Osteocyte (in vitro differentiated cells): ENCODE results near the gene B4GALNT3. TPM values are rescaled to one million over a fixed set of nuclear protein-coding genes. Genes with fewer than 3 reads are reported as not detected.

ENCODE experiments used
- DNase-seq: peaks from one replicate; pipeline ENCODE4 v3.0.0; 2021; ENCODE audit warnings: mixed read lengths; ENCODE audit not compliant: unreplicated experiment; ENCODE audit errors: extremely low spot score
- H3K27ac Mint-ChIP-seq: one replicate; pipeline ENCODE4 v1.8.0; 2021; ENCODE audit warnings: mild to moderate bottlenecking, mixed read lengths; ENCODE audit not compliant: unreplicated experiment
- H3K27me3 Mint-ChIP-seq: one replicate; pipeline ENCODE4 v1.8.0; 2021; ENCODE audit warnings: mixed read lengths; ENCODE audit not compliant: unreplicated experiment
- H3K36me3 Mint-ChIP-seq: one replicate; pipeline ENCODE4 v1.8.0; 2021; ENCODE audit warnings: mixed read lengths; ENCODE audit not compliant: unreplicated experiment
- H3K4me1 Mint-ChIP-seq: one replicate; pipeline ENCODE4 v1.8.0; 2021; ENCODE audit warnings: mixed read lengths; ENCODE audit not compliant: unreplicated experiment
- H3K4me3 Mint-ChIP-seq: one replicate; pipeline ENCODE4 v1.8.0; 2021; ENCODE audit warnings: mild to moderate bottlenecking, moderate library complexity, mixed read lengths; ENCODE audit not compliant: unreplicated experiment
- H3K9me3 Mint-ChIP-seq: one replicate; pipeline ENCODE4 v1.8.0; 2021; ENCODE audit warnings: mixed read lengths; ENCODE audit not compliant: unreplicated experiment
- total RNA-seq: library from RNA; stranded (reverse); gene quantifications from 2 replicates; pipeline ENCODE4 v1.2.1, GENCODE V29; 2021
- TF ChIP-seq, protein P1 (sequence below): fragments of 200-600 bp; sonication (generic); IDR thresholded peaks from 2 replicates; pipeline ENCODE4 v1.5.0; 2021; ENCODE audit warnings: antibody characterized with exemption, mild to moderate bottlenecking, moderate library complexity

Gene B4GALNT3
- total RNA-seq, 1 donor from 2014 or later: 0.27 TPM

DNA sequence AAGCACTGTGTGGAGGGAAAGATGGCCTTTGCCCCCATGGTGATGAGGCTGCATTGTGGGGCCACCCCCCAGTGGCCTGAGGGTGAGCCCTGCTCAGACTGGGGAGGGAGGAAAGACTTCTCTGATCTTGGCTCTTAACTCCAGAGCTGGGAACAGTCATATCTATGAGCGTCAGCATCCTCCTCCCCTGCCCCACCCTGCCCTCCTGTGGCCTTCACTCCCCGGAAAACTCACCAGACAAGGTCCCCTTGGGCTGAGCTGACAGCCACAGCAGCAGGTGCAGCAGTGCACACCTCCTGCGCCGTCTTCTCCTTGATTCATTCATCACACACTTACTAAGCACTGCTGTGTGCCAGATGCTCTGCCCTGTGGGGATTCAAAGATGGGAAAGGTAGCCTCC lies 98.8 kb downstream of the B4GALNT3 start:
- H3K9me3 Mint-ChIP-seq: no peaks in the 10 kb centered on the region
- H3K4me3 Mint-ChIP-seq: no peak overlapping the region
- TF ChIP-seq, protein P1, sequence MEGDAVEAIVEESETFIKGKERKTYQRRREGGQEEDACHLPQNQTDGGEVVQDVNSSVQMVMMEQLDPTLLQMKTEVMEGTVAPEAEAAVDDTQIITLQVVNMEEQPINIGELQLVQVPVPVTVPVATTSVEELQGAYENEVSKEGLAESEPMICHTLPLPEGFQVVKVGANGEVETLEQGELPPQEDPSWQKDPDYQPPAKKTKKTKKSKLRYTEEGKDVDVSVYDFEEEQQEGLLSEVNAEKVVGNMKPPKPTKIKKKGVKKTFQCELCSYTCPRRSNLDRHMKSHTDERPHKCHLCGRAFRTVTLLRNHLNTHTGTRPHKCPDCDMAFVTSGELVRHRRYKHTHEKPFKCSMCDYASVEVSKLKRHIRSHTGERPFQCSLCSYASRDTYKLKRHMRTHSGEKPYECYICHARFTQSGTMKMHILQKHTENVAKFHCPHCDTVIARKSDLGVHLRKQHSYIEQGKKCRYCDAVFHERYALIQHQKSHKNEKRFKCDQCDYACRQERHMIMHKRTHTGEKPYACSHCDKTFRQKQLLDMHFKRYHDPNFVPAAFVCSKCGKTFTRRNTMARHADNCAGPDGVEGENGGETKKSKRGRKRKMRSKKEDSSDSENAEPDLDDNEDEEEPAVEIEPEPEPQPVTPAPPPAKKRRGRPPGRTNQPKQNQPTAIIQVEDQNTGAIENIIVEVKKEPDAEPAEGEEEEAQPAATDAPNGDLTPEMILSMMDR: no peak
- H3K36me3 Mint-ChIP-seq: no peaks in the 10 kb centered on the region
- no peaks in the 10 kb centered on the region for H3K4me1 Mint-ChIP-seq
- H3K27me3 Mint-ChIP-seq: peaks cover 42% of the 10 kb centered on the region
- no peak overlapping the region for H3K27ac Mint-ChIP-seq
- DNase-seq: no peak

DNA sequence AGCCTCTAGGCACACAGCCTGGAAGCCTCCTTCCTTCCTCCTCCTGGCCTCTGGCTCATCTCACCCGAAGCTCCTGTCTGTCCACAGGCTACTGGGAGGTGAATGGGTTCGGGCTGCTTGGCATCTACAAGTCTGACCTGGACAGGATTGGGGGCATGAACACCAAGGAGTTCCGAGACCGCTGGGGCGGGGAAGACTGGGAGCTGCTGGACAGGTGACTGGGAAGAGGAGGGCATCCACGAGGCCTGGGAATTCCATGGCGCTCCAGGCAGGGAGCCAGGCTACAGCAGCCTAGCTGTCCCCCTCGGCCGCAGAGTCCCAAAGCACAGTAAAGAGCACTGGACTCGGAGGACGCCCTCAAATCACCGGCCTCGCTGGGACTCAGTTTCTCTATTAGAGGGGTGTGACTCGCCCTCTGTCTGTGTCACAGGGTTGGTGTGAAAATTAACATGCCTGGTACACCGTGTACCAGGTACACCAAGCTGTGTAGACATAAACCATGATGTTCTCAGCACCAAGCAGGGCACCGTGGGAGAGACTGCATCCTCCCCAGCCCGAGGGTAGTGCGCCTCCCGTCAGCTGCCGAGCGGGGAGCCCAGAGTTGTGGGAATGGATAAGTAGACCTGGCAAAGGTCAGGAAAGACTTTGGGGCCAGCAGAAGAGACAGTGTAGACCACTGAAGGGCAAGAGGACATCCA lies 99.6 kb downstream of the B4GALNT3 start:
- no peaks in the 10 kb centered on the region for H3K36me3 Mint-ChIP-seq
- TF ChIP-seq, protein P1: no peak
- no peaks in the 10 kb centered on the region for H3K9me3 Mint-ChIP-seq
- no peaks in the 10 kb centered on the region for H3K4me1 Mint-ChIP-seq
- peaks cover 37% of the 10 kb centered on the region for H3K27me3 Mint-ChIP-seq
- H3K27ac Mint-ChIP-seq: no peak overlapping the region
- no peak overlapping the region for H3K4me3 Mint-ChIP-seq
- DNase-seq: no peak

DNA sequence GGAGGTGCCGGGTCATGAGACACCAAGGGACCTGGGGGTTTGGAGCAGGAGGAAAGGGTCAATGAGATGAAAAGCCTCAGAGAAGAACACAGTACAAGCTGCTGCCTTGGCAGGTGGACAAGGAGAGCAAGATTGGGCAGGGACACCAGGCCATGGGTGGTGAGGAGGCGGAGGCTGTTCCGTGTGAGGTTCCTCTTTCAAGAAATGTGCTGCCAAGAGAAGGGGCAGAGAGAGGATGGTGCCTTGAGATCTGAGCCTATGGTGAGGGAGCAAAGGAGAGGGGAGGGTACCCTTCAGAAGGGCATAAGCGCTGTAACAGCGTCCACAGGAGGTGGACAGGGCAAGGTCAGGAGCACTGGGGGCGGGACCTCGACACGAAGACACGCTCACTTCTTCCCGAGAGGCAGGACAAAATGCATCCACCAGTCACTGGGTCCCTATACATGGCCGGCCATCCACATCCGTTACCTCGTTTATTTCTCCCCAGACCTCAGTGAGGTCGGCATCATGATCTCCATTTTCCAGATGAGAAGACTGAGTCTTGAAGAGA lies 100.2 kb downstream of the B4GALNT3 start:
- Mint-ChIP-seq H3K9me3 (no peaks in the 10 kb centered on the region), H3K36me3 (no peaks in the 10 kb centered on the region), H3K4me3 (no peak overlapping the region), H3K27me3 (peaks cover 37% of the 10 kb centered on the region), H3K4me1 (no peaks in the 10 kb centered on the region), H3K27ac (no peak overlapping the region)
- DNase-seq: no peak
- TF ChIP-seq, protein P1: no peak

DNA sequence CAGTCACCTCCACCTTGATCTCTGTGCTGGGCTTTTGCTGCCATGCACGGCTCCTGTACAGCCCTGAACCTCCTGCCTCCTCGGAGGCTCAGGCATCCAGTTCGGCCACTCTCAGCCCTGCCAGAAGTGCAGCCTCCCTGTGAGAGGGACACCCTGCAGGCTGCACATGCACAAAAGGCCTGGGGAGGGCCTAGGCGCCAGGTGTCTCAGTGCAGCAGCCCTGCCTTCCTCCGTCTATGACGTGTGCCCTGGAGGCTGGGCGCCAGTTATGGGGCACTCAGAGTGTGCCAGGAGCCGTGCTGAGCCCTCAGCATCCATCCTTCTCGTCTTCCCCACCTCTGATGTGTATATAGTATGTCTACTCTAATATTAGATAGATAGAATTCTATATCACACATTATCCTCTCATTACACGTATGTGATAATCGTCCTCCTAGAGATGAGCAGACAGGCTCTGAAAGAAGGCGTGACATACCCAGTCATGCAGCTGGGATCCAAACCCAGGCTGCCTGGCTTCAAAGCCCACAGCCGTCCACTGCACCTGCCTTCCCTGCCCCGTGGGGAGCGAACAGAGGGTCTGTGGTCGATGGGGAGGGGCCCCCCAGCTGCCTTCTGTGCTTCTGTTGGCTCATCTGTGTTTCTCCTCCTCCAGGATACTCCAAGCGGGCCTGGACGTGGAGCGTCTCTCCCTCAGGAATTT lies 101.1 kb downstream of the B4GALNT3 start:
- no peaks in the 10 kb centered on the region for H3K36me3 Mint-ChIP-seq
- H3K27me3 Mint-ChIP-seq: peaks cover 34% of the 10 kb centered on the region
- no peaks in the 10 kb centered on the region for H3K9me3 Mint-ChIP-seq
- H3K4me1 Mint-ChIP-seq: no peaks in the 10 kb centered on the region
- H3K4me3 Mint-ChIP-seq: no peak overlapping the region
- TF ChIP-seq, protein P1: no peak
- no peak overlapping the region for H3K27ac Mint-ChIP-seq
- no peak for DNase-seq

DNA sequence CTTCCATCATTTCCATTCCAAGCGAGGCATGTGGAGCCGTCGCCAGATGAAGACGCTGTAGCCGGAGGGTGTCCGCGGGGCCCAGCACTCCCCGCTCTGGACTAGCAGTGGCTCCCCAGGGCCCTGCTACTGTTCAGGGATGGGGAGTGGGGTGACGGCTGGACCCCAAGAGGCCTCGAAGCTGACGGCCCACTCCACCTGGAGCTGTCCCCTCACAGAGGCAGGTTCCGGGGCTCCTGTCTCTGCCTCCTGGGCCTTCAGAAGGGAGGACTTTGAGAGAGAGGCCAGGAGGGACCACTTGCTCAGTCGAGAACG lies 101.6 kb downstream of the B4GALNT3 start:
- H3K27ac Mint-ChIP-seq: no peak overlapping the region
- H3K36me3 Mint-ChIP-seq: no peaks in the 10 kb centered on the region
- no peak for DNase-seq
- TF ChIP-seq, protein P1: no peak
- no peaks in the 10 kb centered on the region for H3K4me1 Mint-ChIP-seq
- no peaks in the 10 kb centered on the region for H3K9me3 Mint-ChIP-seq
- H3K27me3 Mint-ChIP-seq: peaks cover 34% of the 10 kb centered on the region
- no peak overlapping the region for H3K4me3 Mint-ChIP-seq
